Stimulated activated CD8-positive, alpha-beta memory T cell treated with anti-CD3 and anti-CD28 coated beads, Interleukin-4, amount 100 ng/mL, for 1 hour (primary cell): ENCODE measurements around the gene CD70.
"Not testable (repeated sequence)": the region's sequence is repeated elsewhere in the genome, so short reads cannot be mapped to it uniquely, and the experiment has no call there.

Source experiments
- DNase-seq, 2 donors: peaks; one replicate each; pipeline ENCODE4 v3.0.0-alpha.2; 2020; ENCODE audit warnings: low read depth in 2 of 2, low spot score in 1 of 2

The CD70 gene

DNA sequence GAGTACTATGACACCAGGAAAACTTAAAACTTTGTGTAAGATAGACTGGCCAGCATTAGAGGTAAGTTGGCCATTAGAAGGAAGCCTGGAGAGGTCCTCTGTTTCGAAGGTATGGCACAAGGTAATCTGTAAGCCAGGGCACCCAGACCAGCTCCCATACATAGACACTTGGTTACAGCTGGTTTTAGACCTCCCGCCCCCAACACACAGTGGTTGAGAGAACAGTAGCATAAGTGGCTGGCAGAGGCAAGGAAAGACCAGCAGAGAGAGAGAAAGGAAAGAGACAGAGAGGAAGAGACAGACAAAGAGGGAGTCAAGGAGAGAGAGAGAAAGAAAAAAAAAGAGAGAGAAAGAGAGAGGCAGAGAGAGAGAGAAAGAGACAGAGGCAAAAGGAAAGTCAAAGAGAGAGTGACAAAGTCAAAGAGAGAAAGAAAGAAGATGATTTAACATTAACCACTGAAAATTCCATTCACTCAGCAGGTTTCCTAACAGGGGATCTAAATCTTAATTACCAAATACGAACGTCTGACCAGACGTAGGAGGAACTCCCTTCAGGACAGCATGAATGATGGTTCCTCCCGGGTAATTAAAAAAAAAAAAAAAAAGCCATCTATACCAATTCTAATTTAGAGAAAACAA is 7.4 kb upstream of the CD70 start:
- DNase-seq, result not testable (repeated sequence)

DNA sequence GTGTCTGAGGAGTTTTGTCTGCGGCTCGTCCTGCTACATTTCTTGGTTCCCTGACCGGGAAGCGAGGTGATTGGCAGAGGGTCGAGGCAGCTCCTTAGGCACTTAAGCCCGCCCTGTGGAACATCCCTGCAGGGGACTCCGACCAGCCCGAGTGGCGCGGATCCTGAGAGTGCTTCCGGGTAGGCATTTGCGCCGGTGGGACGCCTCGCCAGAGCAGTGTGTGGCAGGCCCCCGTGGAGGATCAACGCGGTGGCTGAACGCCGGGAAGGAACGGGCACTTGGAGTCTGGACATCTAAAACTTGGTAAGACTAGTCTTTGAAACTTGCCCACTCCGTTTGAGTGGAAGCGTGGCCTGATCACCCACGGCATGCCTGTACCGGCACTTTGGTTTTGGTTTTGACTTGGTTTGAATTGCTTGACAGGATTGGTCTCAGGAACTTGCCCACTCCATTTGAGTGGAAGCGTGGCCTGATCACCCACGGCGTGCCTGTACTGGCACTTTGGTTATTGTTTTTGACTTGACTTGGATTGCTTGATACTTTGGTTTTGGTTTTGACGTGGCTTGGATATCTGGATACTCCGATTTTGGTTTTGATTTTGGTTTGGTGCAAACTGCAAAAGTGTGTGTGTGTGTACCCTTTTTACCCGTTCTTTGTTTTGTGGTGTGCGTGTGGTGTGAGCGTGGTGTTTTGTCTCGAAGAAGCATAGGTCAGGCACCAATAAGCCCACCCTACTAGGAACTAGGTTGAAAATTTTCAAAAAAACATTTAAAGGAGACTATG is 6.7 kb upstream of the CD70 start:
- not testable (repeated sequence) for DNase-seq

GRCh38 chr19:6596621-6597020 is 5.7 kb upstream of the CD70 start:
- no peak for DNase-seq

GRCh38 chr19:6593651-6594416 is 2.9 kb upstream of the CD70 start:
- DNase-seq, result no peak

GRCh38 chr19:6590258-6590826 is 608 bp downstream of the CD70 start:
- no peak for DNase-seq

- DNase-seq, result no peak
Measured at GRCh38 chr19:6589711-6590257, 1.2 kb downstream of the CD70 start.

- DNase-seq, result no peak
Measured at GRCh38 chr19:6588508-6589345, 2.2 kb downstream of the CD70 start.

DNA sequence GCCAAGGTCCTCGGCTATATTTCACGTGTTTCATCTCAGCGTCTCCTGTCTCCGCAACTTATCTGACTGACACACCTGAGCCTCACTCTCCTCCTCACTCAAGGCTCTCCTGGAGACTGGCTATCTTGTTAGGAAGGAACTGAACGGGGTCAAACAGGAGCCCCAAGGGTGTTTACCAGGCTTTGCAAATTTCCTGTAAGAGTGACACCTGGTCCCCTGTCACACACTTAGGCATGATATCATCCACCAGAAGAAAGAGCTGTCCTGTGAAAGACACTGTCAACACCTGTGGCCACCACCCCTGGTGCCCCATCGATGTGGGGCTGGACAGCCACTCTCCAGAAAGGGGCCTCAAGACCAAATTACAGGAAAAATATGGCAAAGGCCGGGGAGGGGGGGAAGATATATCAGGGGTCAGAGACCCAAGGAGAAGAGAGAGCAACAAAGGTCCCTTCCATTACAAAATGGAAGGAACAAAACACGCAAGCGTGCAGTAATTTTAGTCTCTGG is 2.9 kb downstream of the CD70 start:
- no peak for DNase-seq

DNA sequence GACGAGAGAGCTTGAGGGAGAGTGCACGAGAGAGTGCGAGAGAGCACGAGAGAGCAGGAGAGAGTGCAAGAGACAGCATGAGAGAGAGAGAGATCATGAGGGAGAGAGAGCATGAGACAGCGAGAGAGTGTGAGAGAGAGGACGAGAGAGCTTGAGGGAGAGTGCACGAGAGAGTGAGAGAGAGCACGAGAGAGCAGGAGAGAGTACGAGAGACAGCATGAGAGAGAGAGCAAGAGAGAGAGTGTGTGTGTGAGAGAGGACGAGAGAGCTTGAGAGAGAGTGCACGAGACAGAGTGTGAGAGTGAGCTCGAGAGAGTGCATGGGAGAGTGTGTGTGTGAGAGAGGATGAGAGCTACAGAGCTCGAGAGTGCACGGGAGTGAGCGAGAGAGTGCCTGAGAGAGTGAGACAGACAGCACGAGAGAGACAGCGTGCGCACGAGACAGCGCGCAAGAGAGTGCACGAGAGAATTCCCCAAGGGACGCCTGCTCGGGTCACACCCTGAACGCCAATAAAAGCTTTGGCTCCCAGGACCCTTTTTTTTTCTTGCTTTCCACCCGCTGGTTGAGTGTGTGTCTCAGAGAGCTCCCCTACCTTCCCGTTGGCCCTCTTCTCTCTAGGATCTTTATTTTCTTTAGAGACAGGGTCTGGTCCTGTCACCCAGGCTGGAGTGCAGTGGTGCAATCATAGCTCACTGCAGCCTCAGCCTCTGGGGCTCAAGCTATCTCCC is 3.7 kb downstream of the CD70 start:
- no peak for DNase-seq

DNA sequence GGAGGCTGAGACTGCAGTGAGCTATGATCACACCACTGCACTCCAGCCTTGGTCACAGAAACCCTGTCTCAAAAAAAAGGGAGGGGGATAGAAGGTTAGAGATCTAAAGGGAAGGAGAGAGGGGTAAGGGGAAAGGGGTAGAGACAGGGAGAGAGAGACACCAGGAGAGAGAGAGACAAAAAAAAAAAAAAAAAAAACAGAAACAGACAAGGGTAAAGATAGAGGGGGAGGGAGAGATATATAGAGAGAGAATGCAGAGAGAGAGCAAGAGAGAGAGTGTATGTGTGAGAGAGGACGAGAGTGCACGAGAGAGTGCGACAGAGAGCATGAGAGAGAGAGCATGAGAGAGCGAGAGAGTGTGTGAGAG is 4.2 kb downstream of the CD70 start:
- no peak for DNase-seq

DNA sequence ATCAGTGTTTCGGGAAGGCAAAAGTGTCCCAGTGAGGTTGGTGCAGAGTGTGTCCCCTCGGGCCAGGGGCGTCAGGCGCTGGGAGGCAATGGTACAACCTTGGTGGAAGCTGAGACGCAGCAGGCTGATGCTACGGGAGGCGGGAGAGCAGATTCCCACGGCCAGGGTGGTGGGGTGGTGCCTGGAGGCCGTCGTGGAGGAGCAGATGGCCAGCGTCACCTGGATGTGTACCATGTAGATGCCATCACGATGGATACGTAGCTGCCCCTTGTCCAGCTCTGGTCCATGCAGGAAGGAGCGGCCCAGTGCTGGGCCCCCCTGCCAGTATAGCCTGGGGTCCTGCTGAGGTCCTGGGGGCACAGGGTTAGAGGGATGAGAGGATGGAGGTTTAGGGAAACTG is 4.9 kb downstream of the CD70 start:
- no peak for DNase-seq

GRCh38 chr19:6582515-6583484 is 8.2 kb downstream of the CD70 start:
- DNase-seq, result not testable (repeated sequence)

- DNase-seq, result no peak
Measured at GRCh38 chr19:6580313-6580712, 10.6 kb downstream of the CD70 start.

GRCh38 chr19:6579450-6580178 is 11.3 kb downstream of the CD70 start:
- no peak for DNase-seq

DNA sequence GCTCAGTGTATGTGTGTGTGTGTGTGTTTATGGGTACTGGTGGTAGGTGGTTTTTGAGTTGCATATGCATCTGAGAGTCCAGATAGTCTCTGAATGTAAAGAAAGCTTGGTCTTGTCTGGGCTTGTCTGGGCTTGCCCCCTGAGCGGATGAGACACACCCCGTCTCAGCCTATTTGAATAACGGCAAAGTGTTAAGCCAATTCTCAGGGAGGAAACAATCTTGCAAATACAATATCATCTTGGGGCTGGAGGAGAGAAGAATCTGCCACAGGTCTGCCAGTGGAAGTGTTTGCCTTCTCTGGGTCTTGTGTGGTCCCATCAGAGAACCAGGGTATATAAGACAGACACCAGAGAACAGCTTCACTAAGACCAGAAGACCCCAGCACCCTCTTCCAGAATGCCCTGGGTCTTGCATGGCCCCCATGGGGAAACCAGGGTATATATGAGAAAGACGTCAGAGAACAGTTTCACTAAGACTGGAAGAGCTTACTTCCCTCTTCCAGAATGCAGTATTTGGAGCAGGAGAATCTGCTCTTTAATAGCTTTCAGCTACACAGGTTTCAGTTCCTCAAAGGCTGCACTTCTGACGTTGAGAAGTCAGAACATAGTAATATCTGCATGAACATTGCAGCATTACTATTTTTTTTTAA is 13.3 kb downstream of the CD70 start:
- no peak for DNase-seq

DNA sequence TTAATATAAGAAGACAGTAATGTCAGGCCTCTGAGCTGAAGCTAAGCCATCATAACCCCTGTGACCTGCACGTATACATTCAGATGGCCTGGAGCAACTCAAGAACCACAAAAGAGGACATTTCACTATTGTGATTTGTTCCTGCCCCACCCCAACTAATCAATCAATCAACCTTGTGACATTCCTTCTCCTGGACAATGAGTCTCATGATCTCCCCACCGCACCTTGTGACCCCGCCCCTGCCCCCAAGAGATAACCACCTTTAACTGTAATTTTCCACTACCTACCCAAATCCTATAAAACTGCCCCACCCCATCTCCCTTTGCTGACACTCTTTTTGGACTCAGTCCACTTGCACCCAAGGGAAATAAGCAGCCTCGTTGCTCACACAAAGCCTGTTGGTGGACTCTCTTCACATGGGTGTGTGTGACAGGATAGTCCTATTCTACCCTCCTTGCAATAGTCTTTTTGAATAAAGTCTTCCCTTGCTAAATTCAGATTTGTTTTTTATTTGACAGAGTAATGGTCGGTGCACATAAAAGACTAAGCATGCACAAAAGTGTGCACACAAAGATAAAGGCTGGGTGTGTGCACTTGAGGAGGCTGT is 14.0 kb downstream of the CD70 start:
- DNase-seq, result no peak

GRCh38 chr19:6573350-6573749 is 17.6 kb downstream of the CD70 start:
- no peak for DNase-seq
